Measurements from ENCODE around the gene CETN2.

- TF ChIP-seq CTCF (IDR thresholded peaks at IDR 0.05) (peak; percentile 54 to 74 (median 70)), POLR2A (IDR thresholded peaks at IDR 0.05) (no peak)
These were observed 9.3 kb downstream of the CETN2 start for GRCh38 chrX:152821145-152821765.

All from right lobe of liver (tissue), 4 donors.